Cardiac septum (tissue), 1 donor: ENCODE results near the gene CHN2. TPM values are rescaled to one million over a fixed set of nuclear protein-coding genes. Genes with fewer than 3 reads are reported as not detected.

Source experiments
- DNase-seq: peaks from one replicate; pipeline ENCODE4 v3.0.0-alpha.2; 2020; ENCODE audit warnings: low spot score
- intact Hi-C: fragments of 100-400 bp; cut with DNase I; formaldehyde crosslinking; loops from one replicate; pipeline ENCODE4 v1.14.0; 2022
- total RNA-seq: library from RNA; stranded (reverse); fragmentation: NEBNext Ultra II Directional; extraction: Animal tissue kit (Norgen Biotek cat#: 25700); gene quantifications from one replicate; pipeline ENCODE4 v1.2.1, GENCODE V29; 2021
- donor health status: DM: no; HTN: no; CAD: no.

The CHN2 gene
- total RNA-seq, 1 donor from 2014 or later: 33.6 TPM

DNA sequence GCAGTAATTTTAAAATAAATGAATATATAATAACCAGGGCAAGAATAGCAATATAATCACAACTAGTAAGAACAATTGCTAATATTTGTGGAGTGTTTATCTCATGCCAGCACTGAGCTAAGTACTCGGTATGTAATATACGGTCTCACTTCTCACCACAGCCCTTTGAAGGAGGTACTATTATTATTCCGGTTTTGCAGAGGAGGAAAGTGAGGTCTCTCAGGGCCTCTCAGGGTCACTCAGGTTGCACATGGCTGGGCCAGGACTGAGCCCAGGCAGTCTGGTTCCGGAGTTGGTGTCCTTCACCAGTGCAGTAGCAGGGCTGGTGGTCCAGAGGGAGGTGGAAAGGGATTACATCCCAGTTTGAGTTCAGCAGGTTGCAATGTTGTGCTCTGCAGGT is 80.9 kb downstream of the CHN2 start:
- intact Hi-C loops: no loop called here
- DNase-seq: no peak

DNA sequence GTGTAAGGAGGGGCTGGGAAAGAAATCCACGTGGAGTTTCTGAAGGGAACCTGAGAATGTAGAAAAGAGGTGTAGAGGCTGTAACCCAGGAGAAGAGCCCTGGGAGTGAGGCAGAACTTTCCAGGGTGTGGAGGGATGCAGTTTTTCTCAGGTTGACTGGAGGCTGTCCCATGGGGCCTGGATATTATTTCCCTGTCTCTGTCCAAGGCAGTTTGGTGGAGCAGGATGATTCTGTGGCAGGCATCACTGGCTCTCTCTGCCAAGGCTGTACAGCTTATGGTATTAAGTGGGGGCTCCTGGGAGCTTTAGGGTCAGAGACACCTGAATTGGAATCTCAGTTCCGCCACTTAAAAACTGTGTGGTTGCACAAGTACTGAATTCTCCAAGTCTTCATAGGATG is 81.6 kb downstream of the CHN2 start:
- DNase-seq: no peak
- intact Hi-C loops: no loop called here

DNA sequence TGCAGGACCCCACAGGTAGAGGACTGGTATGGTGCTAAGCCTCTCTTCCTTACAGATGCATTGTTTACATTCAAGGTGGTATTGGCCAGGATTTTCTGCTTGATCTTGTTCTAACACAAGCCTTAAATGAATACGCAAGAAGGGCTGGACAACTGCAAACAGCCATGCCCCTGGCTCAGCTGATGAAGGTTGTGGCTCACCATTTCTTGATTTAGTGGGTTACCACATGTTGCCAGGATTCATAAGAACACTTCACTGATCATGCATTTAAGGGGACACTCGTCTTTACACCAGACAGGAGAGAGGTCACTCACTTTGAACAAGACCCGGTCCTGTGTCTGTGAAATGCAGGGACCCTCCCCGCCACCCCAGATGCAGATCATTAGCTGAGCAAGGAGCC is 82.2 kb downstream of the CHN2 start:
- intact Hi-C loops: no loop called here
- no peak for DNase-seq

GRCh38 chr7:29277436-29278215 is 83.1 kb downstream of the CHN2 start:
- intact Hi-C loops: no loop called here
- no peak for DNase-seq

- DNase-seq: no peak
- intact Hi-C loops: no loop called here
Observed at GRCh38 chr7:29278337-29279069, 83.9 kb downstream of the CHN2 start.

GRCh38 chr7:29281782-29282541 is 87.4 kb downstream of the CHN2 start:
- intact Hi-C loops: no loop called here
- peak; percentile 78 for DNase-seq

- DNase-seq: no peak
- intact Hi-C loops: no loop called here
Observed at GRCh38 chr7:29282819-29283414, 88.3 kb downstream of the CHN2 start.

- intact Hi-C loops: no loop called here
- no peak for DNase-seq
Observed at GRCh38 chr7:29284696-29285443, 90.3 kb downstream of the CHN2 start.

- intact Hi-C loops: no loop called here
- no peak for DNase-seq
Observed at GRCh38 chr7:29285444-29285793, 90.8 kb downstream of the CHN2 start.

DNA sequence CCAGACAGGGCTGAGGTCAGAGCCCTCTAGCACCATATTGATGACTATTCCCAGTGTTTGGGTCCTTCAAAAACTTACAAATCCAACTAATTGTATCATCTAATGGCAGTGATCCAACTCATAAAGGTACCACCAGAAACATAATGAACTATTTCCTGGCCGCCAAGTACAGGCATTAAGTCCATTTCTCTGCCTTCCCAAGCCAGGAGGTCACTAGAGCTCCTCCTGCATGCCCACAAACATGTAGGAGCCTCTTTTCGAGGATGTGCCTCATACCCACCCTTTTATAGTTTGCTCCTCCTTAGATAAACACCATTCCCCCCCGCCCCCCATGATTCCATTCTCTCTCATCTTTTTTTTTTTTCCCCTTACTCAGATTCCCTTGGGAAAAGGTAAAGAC is 91.3 kb downstream of the CHN2 start:
- no peak for DNase-seq
- intact Hi-C loops: no loop called here

- intact Hi-C loops: no loop called here
- no peak for DNase-seq
Observed at GRCh38 chr7:29287366-29287765, 92.8 kb downstream of the CHN2 start.

DNA sequence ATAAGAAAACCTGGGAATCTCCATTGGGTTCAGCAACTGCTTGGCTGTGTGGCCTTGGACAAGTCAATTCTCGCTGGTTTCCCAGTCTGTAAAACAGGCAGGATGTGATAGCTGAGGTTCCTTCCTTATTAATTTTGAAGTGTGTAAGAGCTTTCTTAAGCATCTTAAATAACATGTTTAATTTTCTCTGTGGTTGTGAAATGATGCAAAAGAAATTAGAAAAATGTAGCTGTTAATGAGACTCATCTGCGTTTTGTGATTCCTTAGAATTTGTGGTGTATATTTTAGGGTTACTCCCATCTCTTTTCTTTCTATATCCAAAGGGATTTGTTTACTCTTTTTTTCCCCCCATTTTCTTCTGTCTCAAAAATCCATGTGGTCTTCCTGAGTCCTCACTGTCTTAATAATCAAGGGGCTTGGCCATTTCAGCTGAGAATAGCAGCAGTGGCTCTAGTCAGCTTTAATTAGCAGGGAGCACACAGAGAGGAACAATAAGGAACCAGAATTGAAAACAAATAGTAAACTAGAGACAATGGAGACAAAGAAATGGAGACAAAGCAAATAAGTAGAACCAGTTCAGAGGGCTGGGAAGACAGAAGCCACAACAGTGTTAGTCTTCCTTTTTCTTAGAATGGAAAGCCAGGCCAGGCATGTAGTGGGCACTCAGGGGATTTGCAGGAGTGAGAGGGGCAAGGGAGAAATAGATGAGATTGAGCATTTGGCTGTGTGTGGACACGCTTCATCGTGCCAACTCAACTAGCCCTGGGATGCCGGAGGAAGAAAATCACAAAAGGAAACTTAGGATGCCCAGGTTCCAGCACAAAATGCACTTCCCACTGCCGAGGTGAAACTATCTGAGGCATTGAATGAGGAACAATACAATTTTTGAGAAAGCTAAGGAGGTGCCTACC is 93.9 kb downstream of the CHN2 start:
- intact Hi-C loops: no loop called here
- no peak for DNase-seq

GRCh38 chr7:29289156-29290021 is 94.8 kb downstream of the CHN2 start:
- intact Hi-C loops: no loop called here
- DNase-seq: no peak

GRCh38 chr7:29290829-29291228 is 96.3 kb downstream of the CHN2 start:
- intact Hi-C loops: no loop called here
- no peak for DNase-seq

- intact Hi-C loops: no loop called here
- no peak for DNase-seq
Observed at GRCh38 chr7:29291723-29292618, 97.4 kb downstream of the CHN2 start.

GRCh38 chr7:29292886-29293658 is 98.5 kb downstream of the CHN2 start:
- DNase-seq: no peak
- intact Hi-C loops: no loop called here
